Stimulated activated CD8-positive, alpha-beta memory T cell treated with anti-CD3 and anti-CD28 coated beads, Interleukin-4, amount 100 ng/mL, for 48 hours (primary cell): ENCODE measurements around the gene RHOXF1.
"Not testable (repeated sequence)": the region's sequence is repeated elsewhere in the genome, so short reads cannot be mapped to it uniquely, and the experiment has no call there.

ENCODE experiments used
- DNase-seq: peaks from one replicate; pipeline ENCODE4 v3.0.0-alpha.2; 2020

The RHOXF1 gene

GRCh38 chrX:120085553-120086185 is 30.0 kb downstream of the RHOXF1 start:
- DNase-seq: not testable (repeated sequence)

GRCh38 chrX:120077590-120077989 is 38.1 kb downstream of the RHOXF1 start, which contains the start of gene RHOXF2B:
Gene RHOXF2B, minus strand, starts transcription at chrX:120077690. Its CDS starts 138 bp downstream, at chrX:120077552.
- DNase-seq: not testable (repeated sequence)

DNA sequence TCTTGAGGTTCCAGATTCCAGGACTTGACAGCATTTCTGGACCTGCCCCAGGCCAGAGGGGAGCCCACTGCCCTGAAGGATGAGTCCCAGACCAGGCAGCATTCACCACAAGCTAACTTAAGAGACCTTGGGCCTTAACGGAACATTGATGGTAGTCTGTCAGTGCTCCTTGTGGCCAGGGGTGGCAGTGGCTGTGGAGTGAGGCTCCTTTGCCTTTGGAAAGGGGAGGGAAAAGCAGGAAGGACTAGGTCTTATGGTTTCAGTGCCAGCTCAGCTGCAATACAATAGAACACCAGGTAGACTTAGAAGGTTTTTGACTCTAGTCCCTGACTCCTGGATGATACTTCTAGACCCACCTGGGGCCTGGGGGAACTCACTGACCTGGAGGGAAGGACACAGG is 49.5 kb downstream of the RHOXF1 start:
- not testable (repeated sequence) for DNase-seq
